OCI-LY3 (cell line): ENCODE results near the gene NLRC3.
A peak's percentile ranks its signal among the peaks of the same experiment; 100 is the strongest.

Experiments used
- H2AFZ ChIP-seq: fragments of 200-600, 300-600 bp; shearing (Covaris generic); 2 replicates; pipeline ENCODE4 v1.6.0; 2014; ENCODE audit warnings: antibody characterized with exemption, low read depth, low read length
- H3K27ac ChIP-seq: fragments of 200-600, 300-600 bp; sonication (generic); 2 replicates; pipeline ENCODE4 v1.5.1; 2014; ENCODE audit warnings: mild to moderate bottlenecking, low read length, moderate library complexity, mixed read lengths
- H3K27me3 ChIP-seq: fragments of 200-600, 300-600 bp; sonication (generic); 2 replicates; pipeline ENCODE4 v1.6.1; 2014; ENCODE audit warnings: low read depth, low read length, mixed read lengths
- H3K36me3 ChIP-seq: fragments of 200-600, 300-600 bp; sonication (generic); replicated peaks from 2 replicates; pipeline ENCODE3; 2014; ENCODE audit warnings: low read depth, low read length, mixed read lengths
- H3K4me1 ChIP-seq: fragments of 300-600, 200-600 bp; sonication (generic); 2 replicates; pipeline ENCODE4 v1.6.1; 2014; ENCODE audit warnings: low read length, mixed read lengths
- H3K4me2 ChIP-seq: fragments of 200-600, 300-600 bp; sonication (generic); 2 replicates; pipeline ENCODE4 v1.6.1; 2014; ENCODE audit warnings: low read length, mixed read lengths
- H3K4me3 ChIP-seq: fragments of 300-600, 200-600 bp; sonication (generic); 2 replicates; pipeline ENCODE4 v1.5.1; 2014; ENCODE audit warnings: antibody characterized with exemption, mild to moderate bottlenecking, low read length, moderate library complexity
- H3K79me2 ChIP-seq: fragments of 300-600, 200-600 bp; shearing (Covaris generic); 2 replicates; pipeline ENCODE4 v1.6.1; 2014; ENCODE audit warnings: mild to moderate bottlenecking, low read length, mixed read lengths
- H3K9ac ChIP-seq: fragments of 300-600, 200-600 bp; shearing (Covaris generic); 2 replicates; pipeline ENCODE4 v1.6.0; 2014; ENCODE audit warnings: mild to moderate bottlenecking, low read length, moderate library complexity
- H3K9me3 ChIP-seq: fragments of 200-600, 300-600 bp; shearing (Covaris generic); 2 replicates; pipeline ENCODE4 v1.6.1; 2014; ENCODE audit warnings: low read length, mixed read lengths; ENCODE audit not compliant: insufficient read depth
- H4K20me1 ChIP-seq: fragments of 200-600, 300-600 bp; sonication (generic); 2 replicates; pipeline ENCODE4 v1.6.1; 2016; ENCODE audit warnings: low read length, mixed read lengths; ENCODE audit not compliant: insufficient read depth
- EZH2phosphoT487 ChIP-seq: fragments of 200-600 bp; shearing (Covaris generic); IDR thresholded peaks from 2 replicates; pipeline ENCODE4 v1.6.1; 2018; ENCODE audit warnings: antibody characterized with exemption, mixed run types, low read depth
- TF ChIP-seq, protein P1 (sequence below): fragments of 200-600, 300-600 bp; sonication (generic); IDR thresholded peaks from 2 replicates; pipeline ENCODE4 v1.5.1; 2014; ENCODE audit warnings: antibody characterized with exemption, low read length, low read depth

NLRC3 gene

DNA sequence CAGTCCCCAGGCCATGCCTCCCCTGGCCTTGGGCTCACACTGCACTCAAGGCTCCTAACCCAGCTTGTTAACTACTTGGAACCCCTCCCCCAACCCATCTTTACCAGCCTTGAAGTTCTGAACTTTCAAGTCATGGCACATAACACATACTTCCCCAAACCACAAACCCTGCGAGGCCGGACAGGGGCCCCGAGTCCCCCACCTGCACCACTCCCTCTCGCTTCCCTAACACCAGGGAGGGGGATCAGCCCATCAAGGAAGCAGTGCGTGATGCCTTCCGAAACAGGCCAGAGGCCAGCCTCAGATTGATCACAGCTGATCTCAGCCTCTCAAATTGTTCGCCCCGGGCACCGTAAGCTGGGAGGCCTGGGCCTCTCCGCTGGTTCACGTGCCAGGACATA lies 3.0 kb upstream of the NLRC3 start:
- no peaks in the 10 kb centered on the region for H3K27me3 ChIP-seq
- TF ChIP-seq, protein P1, sequence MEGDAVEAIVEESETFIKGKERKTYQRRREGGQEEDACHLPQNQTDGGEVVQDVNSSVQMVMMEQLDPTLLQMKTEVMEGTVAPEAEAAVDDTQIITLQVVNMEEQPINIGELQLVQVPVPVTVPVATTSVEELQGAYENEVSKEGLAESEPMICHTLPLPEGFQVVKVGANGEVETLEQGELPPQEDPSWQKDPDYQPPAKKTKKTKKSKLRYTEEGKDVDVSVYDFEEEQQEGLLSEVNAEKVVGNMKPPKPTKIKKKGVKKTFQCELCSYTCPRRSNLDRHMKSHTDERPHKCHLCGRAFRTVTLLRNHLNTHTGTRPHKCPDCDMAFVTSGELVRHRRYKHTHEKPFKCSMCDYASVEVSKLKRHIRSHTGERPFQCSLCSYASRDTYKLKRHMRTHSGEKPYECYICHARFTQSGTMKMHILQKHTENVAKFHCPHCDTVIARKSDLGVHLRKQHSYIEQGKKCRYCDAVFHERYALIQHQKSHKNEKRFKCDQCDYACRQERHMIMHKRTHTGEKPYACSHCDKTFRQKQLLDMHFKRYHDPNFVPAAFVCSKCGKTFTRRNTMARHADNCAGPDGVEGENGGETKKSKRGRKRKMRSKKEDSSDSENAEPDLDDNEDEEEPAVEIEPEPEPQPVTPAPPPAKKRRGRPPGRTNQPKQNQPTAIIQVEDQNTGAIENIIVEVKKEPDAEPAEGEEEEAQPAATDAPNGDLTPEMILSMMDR = no peak
- TF ChIP-seq EZH2phosphoT487 = no peak
- H3K4me2 ChIP-seq = no peak overlapping the region
- no peak overlapping the region for H3K4me3 ChIP-seq
- no peaks in the 10 kb centered on the region for H4K20me1 ChIP-seq
- H3K9ac ChIP-seq = no peak overlapping the region
- H3K27ac ChIP-seq = no peak overlapping the region
- no peaks in the 10 kb centered on the region for H3K79me2 ChIP-seq
- H3K9me3 ChIP-seq = no peaks in the 10 kb centered on the region
- peaks cover 2% of the 10 kb centered on the region for H3K36me3 ChIP-seq
- no peak overlapping the region for H2AFZ ChIP-seq
- H3K4me1 ChIP-seq = peaks cover 9% of the 10 kb centered on the region; the same call in 1 of the 2 replicates

DNA sequence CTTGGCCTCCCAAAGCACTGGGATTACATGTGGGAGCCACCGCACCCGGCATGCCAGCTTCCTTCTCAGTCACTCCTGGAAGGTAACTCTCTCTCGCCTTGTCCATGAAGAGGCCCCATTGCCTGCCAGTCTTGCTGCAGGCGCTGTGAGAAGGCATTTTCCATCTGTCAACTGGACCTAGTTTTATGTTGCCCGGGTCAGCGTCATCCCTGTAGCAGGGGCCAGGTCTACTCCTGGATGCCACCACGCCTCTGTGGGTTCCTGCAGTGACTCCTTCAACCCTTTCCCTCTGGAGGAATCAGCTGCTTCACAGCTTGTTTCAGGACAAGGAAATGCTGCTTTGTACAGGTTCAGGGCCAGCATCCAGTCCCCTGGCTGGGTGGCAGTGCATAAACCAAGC lies 2.6 kb upstream of the NLRC3 start:
- H3K4me2 ChIP-seq = no peak overlapping the region
- no peak overlapping the region for H3K27ac ChIP-seq
- no peak overlapping the region for H3K4me3 ChIP-seq

DNA sequence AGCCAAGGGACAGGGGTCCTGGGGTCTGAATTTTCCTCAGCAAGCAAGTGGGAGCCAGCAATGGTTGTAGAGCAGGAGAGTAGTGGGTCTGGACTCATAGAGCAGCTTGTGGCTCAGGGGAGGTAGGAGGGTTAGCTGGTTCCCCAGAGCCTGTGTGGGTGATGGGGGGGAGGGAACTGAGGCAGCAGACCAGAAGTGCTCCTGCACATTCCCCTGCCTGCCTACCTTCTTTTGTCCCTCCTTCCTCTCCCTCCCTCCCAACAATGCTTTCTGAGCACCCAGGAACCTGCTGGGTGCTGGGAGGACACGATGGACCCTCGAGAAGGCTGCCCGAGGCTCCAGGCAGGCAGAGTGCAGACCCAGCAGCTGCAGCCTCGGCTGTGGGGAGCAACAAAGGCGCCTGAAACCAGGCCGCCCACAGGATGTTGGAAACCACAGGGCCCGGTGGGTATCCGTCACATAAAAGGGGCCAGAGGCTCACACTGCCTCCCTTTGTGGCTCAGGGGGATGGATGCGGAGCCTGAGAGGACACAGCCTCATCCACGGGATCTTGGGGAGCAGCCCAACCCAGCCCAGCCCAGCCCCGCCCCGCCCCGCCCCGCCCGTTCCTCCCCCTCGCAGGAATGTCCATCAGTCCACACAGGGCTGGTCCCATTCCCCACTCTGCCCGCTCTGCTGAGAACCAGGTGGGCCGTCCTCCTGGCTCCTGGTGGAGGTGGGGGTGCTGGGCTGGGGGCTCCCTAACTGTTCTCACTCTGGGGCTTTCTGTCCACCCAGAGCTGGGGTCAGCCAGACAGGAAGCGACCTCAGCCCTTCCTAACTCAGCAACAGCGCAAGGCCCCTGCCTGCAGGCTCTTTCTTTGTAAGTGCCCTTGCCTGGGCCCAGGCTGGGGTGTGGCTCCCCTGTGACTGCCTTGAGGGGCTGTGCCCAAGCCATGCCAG lies 1.7 kb upstream of the NLRC3 start:
- H3K4me2 ChIP-seq = peak overlapping the region; percentile 44; the same call in 1 of the 2 replicates
- H3K9ac ChIP-seq = no peak overlapping the region
- no peaks in the 10 kb centered on the region for H4K20me1 ChIP-seq
- H3K9me3 ChIP-seq = no peaks in the 10 kb centered on the region
- no peaks in the 10 kb centered on the region for H3K27me3 ChIP-seq
- peaks cover 9% of the 10 kb centered on the region; the same call in 1 of the 2 replicates for H3K4me1 ChIP-seq
- no peak for TF ChIP-seq EZH2phosphoT487
- TF ChIP-seq, protein P1 = no peak
- H3K27ac ChIP-seq = no peak overlapping the region
- H2AFZ ChIP-seq = no peak overlapping the region
- peak overlapping the region; percentile 33; the same call in 1 of the 2 replicates for H3K4me3 ChIP-seq
- no peaks in the 10 kb centered on the region for H3K79me2 ChIP-seq
- no peaks in the 10 kb centered on the region for H3K36me3 ChIP-seq

More for the DNA sequence above, 2.6 kb upstream of the NLRC3 start:
- H3K36me3 ChIP-seq = peaks cover 2% of the 10 kb centered on the region
- no peak overlapping the region for H3K9ac ChIP-seq
- no peaks in the 10 kb centered on the region for H3K27me3 ChIP-seq
- H3K4me1 ChIP-seq = peaks cover 9% of the 10 kb centered on the region; the same call in 1 of the 2 replicates
- no peak overlapping the region for H2AFZ ChIP-seq
- H3K9me3 ChIP-seq = no peaks in the 10 kb centered on the region
- no peaks in the 10 kb centered on the region for H3K79me2 ChIP-seq
- no peak for TF ChIP-seq EZH2phosphoT487
- TF ChIP-seq, protein P1 = no peak
- no peaks in the 10 kb centered on the region for H4K20me1 ChIP-seq

DNA sequence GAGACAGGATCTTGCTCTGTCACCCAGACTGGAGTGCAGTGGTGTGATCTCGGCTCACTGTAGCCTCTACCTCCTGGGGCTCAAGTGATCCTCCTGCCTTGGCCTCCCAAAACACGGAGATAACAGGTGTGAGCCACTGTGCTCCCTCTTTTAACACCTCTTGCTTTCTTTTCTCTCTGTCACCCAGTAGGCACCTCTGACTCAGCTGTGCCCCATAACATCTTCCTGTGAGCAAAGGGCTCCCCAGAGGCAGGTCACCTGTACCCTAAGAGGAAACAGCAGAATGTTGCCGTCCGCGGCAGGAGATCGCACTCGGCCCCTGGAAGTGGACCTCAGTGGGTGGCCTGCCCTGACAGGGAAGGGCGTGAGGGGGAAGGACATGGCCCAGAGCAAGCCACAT lies 918 bp upstream of the NLRC3 start:
- H3K27ac ChIP-seq = no peak overlapping the region
- no peak overlapping the region for H3K9ac ChIP-seq
- no peak overlapping the region for H2AFZ ChIP-seq
- H4K20me1 ChIP-seq = no peaks in the 10 kb centered on the region
- H3K79me2 ChIP-seq = no peaks in the 10 kb centered on the region
- no peaks in the 10 kb centered on the region for H3K36me3 ChIP-seq
- H3K4me3 ChIP-seq = no peak overlapping the region
- no peak for TF ChIP-seq EZH2phosphoT487
- TF ChIP-seq, protein P1 = no peak
- no peaks in the 10 kb centered on the region for H3K27me3 ChIP-seq
- H3K9me3 ChIP-seq = no peaks in the 10 kb centered on the region
- H3K4me1 ChIP-seq = peaks cover 9% of the 10 kb centered on the region; the same call in 1 of the 2 replicates
- no peak overlapping the region for H3K4me2 ChIP-seq
